ENCODE measurements around the gene BICRA.

Gene BICRA

GRCh38 chr19:47600246-47601179 is 8.4 kb upstream of the BICRA start:
- DNase-seq (ENCODE audit: low read depth in 2 of 3, low spot score in 1 of 3): peak; percentile 99 to 100 (median 99)

GRCh38 chr19:47601180-47601904 is 7.6 kb upstream of the BICRA start:
- DNase-seq (ENCODE audit: low read depth in 2 of 3, low spot score in 1 of 3): no peak

GRCh38 chr19:47603706-47604565 is 5.0 kb upstream of the BICRA start:
- no peak for DNase-seq (ENCODE audit: low read depth in 2 of 3, low spot score in 1 of 3)

- DNase-seq (ENCODE audit: low read depth in 2 of 3, low spot score in 1 of 3): no peak
Measured at GRCh38 chr19:47607564-47608073, 1.3 kb upstream of the BICRA start.

GRCh38 chr19:47608074-47608918 is 638 bp upstream of the BICRA start:
- peak; percentile 91 to 95 (median 92) for DNase-seq (ENCODE audit: low read depth in 2 of 3, low spot score in 1 of 3)

- peak; percentile 15 to 22 (median 21) for DNase-seq (ENCODE audit: low read depth in 2 of 3, low spot score in 1 of 3)
Measured at GRCh38 chr19:47609906-47610894, 1.3 kb downstream of the BICRA start.

GRCh38 chr19:47610902-47611301 is 2.0 kb downstream of the BICRA start:
- no peak for DNase-seq (ENCODE audit: low read depth in 2 of 3, low spot score in 1 of 3)

GRCh38 chr19:47613165-47614020 is 4.5 kb downstream of the BICRA start:
- DNase-seq (ENCODE audit: low read depth in 2 of 3, low spot score in 1 of 3): no peak

- no peak for DNase-seq (ENCODE audit: low read depth in 2 of 3, low spot score in 1 of 3)
Measured at GRCh38 chr19:47614021-47614295, 5.0 kb downstream of the BICRA start.

GRCh38 chr19:47614559-47614958 is 5.6 kb downstream of the BICRA start:
- DNase-seq (ENCODE audit: low read depth in 2 of 3, low spot score in 1 of 3): no peak

- DNase-seq (ENCODE audit: low read depth in 2 of 3, low spot score in 1 of 3): no peak
Measured at GRCh38 chr19:47615230-47615629, 6.3 kb downstream of the BICRA start.

- no peak for DNase-seq (ENCODE audit: low read depth in 2 of 3, low spot score in 1 of 3)
Measured at GRCh38 chr19:47615714-47616113, 6.8 kb downstream of the BICRA start.

- DNase-seq (ENCODE audit: low read depth in 2 of 3, low spot score in 1 of 3): no peak
Measured at GRCh38 chr19:47618771-47619170, 9.8 kb downstream of the BICRA start.

GRCh38 chr19:47619763-47620162 is 10.8 kb downstream of the BICRA start:
- DNase-seq (ENCODE audit: low read depth in 2 of 3, low spot score in 1 of 3): no peak

- DNase-seq (ENCODE audit: low read depth in 2 of 3, low spot score in 1 of 3): no peak
Measured at GRCh38 chr19:47623151-47623920, 14.4 kb downstream of the BICRA start.

GRCh38 chr19:47623921-47624391 is 15.0 kb downstream of the BICRA start:
- DNase-seq (ENCODE audit: low read depth in 2 of 3, low spot score in 1 of 3): no peak

GRCh38 chr19:47625650-47626049 is 16.7 kb downstream of the BICRA start:
- no peak for DNase-seq (ENCODE audit: low read depth in 2 of 3, low spot score in 1 of 3)
